Measurements from ENCODE around the gene BMP2. TPM values are rescaled to one million over a fixed set of nuclear protein-coding genes. Genes with fewer than 3 reads are reported as not detected.

The BMP2 gene
- total and polyA plus RNA-seq, 2 of the 4 experiments (the other 2 are of a cell fraction) = 0.18 to 0.21 TPM

DNA sequence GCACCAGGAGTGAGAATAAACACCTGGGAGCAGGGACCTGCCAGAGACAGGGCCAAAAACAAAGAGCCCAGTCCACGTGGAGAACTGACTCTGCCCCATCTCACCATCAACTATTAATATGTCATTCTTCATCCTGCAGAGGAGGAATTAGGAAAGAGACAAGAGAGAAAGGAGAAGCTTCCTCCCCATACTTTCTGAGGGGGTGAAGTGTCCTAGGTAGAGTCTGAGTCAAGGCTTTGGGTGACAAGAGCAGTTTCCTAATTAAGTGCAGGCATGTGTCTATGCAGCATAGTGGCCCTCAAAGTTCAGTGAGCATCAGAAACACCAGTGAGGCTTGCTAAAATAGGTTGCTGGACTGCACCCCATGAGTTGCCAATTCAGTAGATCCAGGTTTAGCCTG, 40.7 kb upstream of the BMP2 start:
- Histone ChIP-seq H2BK15ac (ENCODE audit: low read depth, low read length) (no peak overlapping the region), H2BK5ac (ENCODE audit: low read depth, low read length, poor library complexity, severe bottlenecking) (no peak overlapping the region), H3K4me1 (ENCODE audit: control insufficient read depth, insufficient read depth, low read length) (no peaks in the 10 kb centered on the region), H3K27ac (ENCODE audit: insufficient read depth, low read length) (no peak overlapping the region), H3K9me1 (ENCODE audit: insufficient read depth, low read length) (no peaks in the 10 kb centered on the region), H3K4ac (ENCODE audit: low read depth, low read length) (no peak overlapping the region), H4K20me1 (ENCODE audit: insufficient read depth, low read length) (no peaks in the 10 kb centered on the region), H2AFZ (replicated peaks; ENCODE audit: low read length, poor library complexity) (no peak overlapping the region), H2BK20ac (ENCODE audit: low read depth, low read length) (no peak overlapping the region), H4K8ac (ENCODE audit: low read depth in 2 of 2, low read length in 2 of 2) (no peak overlapping the region), H3K14ac (replicated peaks; ENCODE audit: low read depth, low read length) (no peak overlapping the region), H3K9ac (ENCODE audit: low read depth, low read length) (no peak overlapping the region), H2AK5ac (ENCODE audit: low read depth, low read length) (no peak overlapping the region), H3K27me3 (ENCODE audit: control insufficient read depth, insufficient read depth, low read length) (peaks cover 4% of the 10 kb centered on the region), H3K4me3 (ENCODE audit: insufficient read depth, low read depth, low read length) (no peak overlapping the region), H2AK9ac (replicated peaks; ENCODE audit: low read depth, low read length, poor library complexity) (no peak overlapping the region), H3K4me2 (ENCODE audit: low read depth, low read length) (no peak overlapping the region), H2BK120ac (ENCODE audit: low read depth, low read length) (no peak overlapping the region), H4K91ac (ENCODE audit: insufficient read depth, low read depth, low read length) (no peak overlapping the region), H3K36me3 (ENCODE audit: control insufficient read depth, insufficient read depth, low read length) (no peaks in the 10 kb centered on the region), H3K56ac (ENCODE audit: extremely low read depth, insufficient read depth, low read length) (no peak overlapping the region), H3K9me3 (ENCODE audit: control insufficient read depth, insufficient read depth, low read length) (no peaks in the 10 kb centered on the region), H3K79me1 (ENCODE audit: low read depth in 1 of 2, low read length in 2 of 2) (no peaks in the 10 kb centered on the region), H3K18ac (ENCODE audit: low read depth, low read length) (no peak overlapping the region), H4K5ac (ENCODE audit: low read depth, low read length) (no peak overlapping the region), H3K23ac (ENCODE audit: low read depth, low read length) (no peak overlapping the region)
- no TSS peak for BruUV-seq (replicated peaks)
- no peak for TF ChIP-seq NFE2L2 (IDR thresholded peaks at IDR 0.05; ENCODE audit: low read depth, low read length)
- dilution Hi-C loops (cut with HindIII; ENCODE audit: low sequenced_read_pairs, unreplicated experiment) (no loop called here), in situ Hi-C loops (cut with MboI; ENCODE audit: low sequenced_read_pairs) (no loop called here), intact Hi-C loops (cut with micrococcal nuclease) (no loop called here)
- ATAC-seq (ENCODE audit: low read depth) = no peak
- ChIA-PET CTCF (no interaction called here), POLR2A (ENCODE audit: unreplicated experiment) (no interaction called here)
- DNase-seq = no peak
- no CpG with 5 or more reads among the region's 1 CpG for WGBS, 2 experiments (ENCODE audit: extremely low coverage in 2 of 2, insufficient read length in 1 of 2)

All from IMR-90 (cell line).